CD4-positive, alpha-beta T cell (primary cell): ENCODE measurements around the gene PAX2. TPM values are rescaled to one million over a fixed set of nuclear protein-coding genes. Genes with fewer than 3 reads are reported as not detected.

Experiments
- ATAC-seq: fragments of 200-7000 bp; cut with Tn5 transposase; one replicate; pipeline ENCODE4 v1.10.0; 2022; ENCODE audit warnings: mild to moderate bottlenecking; ENCODE audit not compliant: poor library complexity
- CTCF ChIA-PET: fragments of 350-600 bp; sonication (Branson Sonifier 250); formaldehyde crosslinking; loops from one replicate; lab custom pipeline; 2021; ENCODE audit warnings: antibody characterized with exemption, inconsistent platforms; lab: Charles Lee
- POLR2A ChIA-PET: fragments of 350-600 bp; sonication (Branson Sonifier 250); formaldehyde crosslinking; loops from one replicate; lab custom pipeline; 2021; ENCODE audit warnings: antibody characterized with exemption, inconsistent platforms; lab: Charles Lee
- DNase-seq, 14 experiments: peaks; one replicate each; pipeline ENCODE4 v3.0.0-alpha.2; 2013 to 2020; ENCODE audit warnings: mixed read lengths in 2 of 14
- H3K27ac ChIP-seq, 2 donors: one replicate each; pipeline versions ENCODE4 v1.5.1 to v1.7.0; 2013; ENCODE audit warnings: low read length in 2 of 2, low read depth in 1 of 2, mild to moderate bottlenecking in 1 of 2
- H3K27me3 ChIP-seq, 2 experiments: 1 replicate in 1 of 2; 2 replicates in 1 of 2; pipeline versions ENCODE4 v1.6.1 to v1.7.0; 2013; ENCODE audit warnings: low read length in 2 of 2, control low read depth in 1 of 2, mild to moderate bottlenecking in 1 of 2, moderate library complexity in 1 of 2; ENCODE audit not compliant: insufficient read depth in 2 of 2, control insufficient read depth in 1 of 2
- H3K36me3 ChIP-seq: one replicate; pipeline ENCODE4 v1.6.1; 2013; ENCODE audit warnings: low read length, control low read depth; ENCODE audit not compliant: insufficient read depth
- H3K4me1 ChIP-seq: one replicate; pipeline ENCODE4 v1.6.1; 2013; ENCODE audit warnings: low read length, control low read depth; ENCODE audit not compliant: insufficient read depth
- H3K4me3 ChIP-seq: one replicate; pipeline ENCODE4 v1.5.1; 2013; ENCODE audit warnings: mild to moderate bottlenecking, low read length, moderate library complexity
- H3K9me3 ChIP-seq, 2 experiments: 1 replicate in 1 of 2; 2 replicates in 1 of 2; pipeline versions ENCODE4 v1.6.1 to v1.7.0; 2013; ENCODE audit warnings: low read length in 2 of 2, mild to moderate bottlenecking in 2 of 2, control low read depth in 1 of 2, moderate library complexity in 1 of 2; ENCODE audit not compliant: control insufficient read depth in 1 of 2, insufficient read depth in 1 of 2
- H3K27ac Mint-ChIP-seq: one replicate; pipeline ENCODE4 v1.8.0; 2020; ENCODE audit warnings: mixed read lengths
- H3K27me3 Mint-ChIP-seq: one replicate; pipeline ENCODE4 v1.8.0; 2021; ENCODE audit warnings: mixed read lengths
- H3K36me3 Mint-ChIP-seq: one replicate; pipeline ENCODE4 v1.8.0; 2021; ENCODE audit warnings: low read depth, mixed read lengths
- H3K4me1 Mint-ChIP-seq: one replicate; pipeline ENCODE4 v1.8.0; 2021; ENCODE audit warnings: low read depth, mixed read lengths
- H3K4me3 Mint-ChIP-seq: one replicate; pipeline ENCODE4 v1.8.0; 2020; ENCODE audit warnings: mild to moderate bottlenecking, mixed read lengths
- H3K9me3 Mint-ChIP-seq: one replicate; pipeline ENCODE4 v1.8.0; 2020; ENCODE audit warnings: mixed read lengths
- CTCF ChIP-seq: fragments of 200-600 bp; IDR thresholded peaks from one replicate; pipeline ENCODE4 v1.8.0; 2022; ENCODE audit warnings: antibody characterized with exemption, mild to moderate bottlenecking
- intact Hi-C, 2 experiments: fragments of 100-400 bp; cut with DNase I in 1 of 2; cut with micrococcal nuclease in 1 of 2; formaldehyde crosslinking; loops; one replicate each; pipeline versions ENCODE4 v1.15.1 to v1.9.0; 2023 to 2025; cut with DNase I, micrococcal nuclease
- total RNA-seq, 174 experiments: library from RNA in 2 of 174; stranded (reverse) in 2 of 174; gene quantifications; one replicate each; pipeline ENCODE4 v1.2.3 and lab custom pipeline; 2021 to 2026

The PAX2 gene
- total RNA-seq, 2 experiments from 2014 or later = not detected

- POLR2A ChIA-PET = no interaction called here
- no peak for ATAC-seq
Measured at GRCh38 chr10:100786591-100786990, 41.2 kb downstream of the PAX2 start.

DNA sequence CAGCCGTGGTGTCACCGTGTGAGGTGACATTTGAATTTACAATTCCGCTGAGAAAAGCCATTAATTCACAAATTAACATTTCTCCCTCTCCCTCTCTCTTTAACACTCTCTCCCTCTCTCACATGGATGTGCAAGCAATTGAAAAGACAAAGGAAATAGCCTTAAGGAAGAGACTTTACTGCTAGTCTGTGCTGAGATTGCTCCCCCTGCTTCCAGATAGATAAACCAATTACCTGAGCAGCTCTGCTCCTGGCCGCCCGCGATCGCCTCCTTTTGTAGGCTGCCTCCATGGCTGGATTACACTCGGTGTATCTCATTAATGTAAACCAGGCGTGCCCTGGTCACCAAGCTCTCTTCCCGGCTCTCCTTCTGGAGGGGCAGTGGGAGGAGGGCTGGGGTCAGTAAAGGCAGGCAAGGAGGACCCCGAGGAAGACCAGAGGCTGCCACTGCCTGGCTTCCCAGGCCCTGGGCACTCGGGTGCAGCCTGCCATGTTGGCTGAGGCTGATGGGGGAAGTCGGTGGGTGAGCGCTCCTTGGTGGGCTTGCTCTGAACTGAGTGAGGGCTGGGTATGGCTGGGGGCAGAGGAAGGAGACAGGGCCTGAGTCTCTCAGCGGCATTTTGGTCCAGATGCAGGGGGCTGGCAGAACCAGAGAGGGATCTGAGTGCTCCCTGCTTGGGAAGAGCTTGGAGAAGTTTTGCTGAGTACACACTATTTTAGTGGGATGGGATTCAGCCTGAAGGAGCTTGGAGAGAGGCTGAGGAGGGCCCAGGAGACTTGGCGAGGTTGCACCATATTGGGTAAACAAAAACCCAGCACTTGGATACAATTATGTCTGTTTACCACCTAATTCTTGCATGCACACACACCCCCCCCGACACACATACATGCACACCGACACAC is 42.9 kb downstream of the PAX2 start:
- ATAC-seq = no peak
- TF ChIP-seq CTCF = no peak
- CTCF ChIA-PET = no interaction called here

More at GRCh38 chr10:100786591-100786990, 41.2 kb downstream of the PAX2 start:
- H3K27ac ChIP-seq = no peak overlapping the region
- H3K27me3 Mint-ChIP-seq = peaks cover 51% of the 10 kb centered on the region
- H3K9me3 Mint-ChIP-seq = no peaks in the 10 kb centered on the region
- H3K4me3 Mint-ChIP-seq = no peak overlapping the region
- H3K36me3 ChIP-seq = no peaks in the 10 kb centered on the region
- no peaks in the 10 kb centered on the region for H3K4me1 ChIP-seq
- no peak overlapping the region for H3K27ac Mint-ChIP-seq
- H3K27me3 ChIP-seq = peaks cover 4 to 8% of the 10 kb centered on the region in 2 experiments
- peaks cover 0 to 6% of the 10 kb centered on the region in 2 experiments for H3K9me3 ChIP-seq
- no peaks in the 10 kb centered on the region for H3K36me3 Mint-ChIP-seq
- TF ChIP-seq CTCF = no peak
- CTCF ChIA-PET = no interaction called here
- intact Hi-C loops = no loop called here
- no peak overlapping the region for H3K4me3 ChIP-seq
- no peaks in the 10 kb centered on the region for H3K4me1 Mint-ChIP-seq
- DNase-seq = no peak

GRCh38 chr10:100790761-100791208 is 45.4 kb downstream of the PAX2 start:
- Histone ChIP-seq H3K27me3 (peaks cover 6 to 10% of the 10 kb centered on the region in 2 experiments), H3K4me1 (no peaks in the 10 kb centered on the region), H3K4me3 (no peak overlapping the region), H3K9me3 (peaks cover 0 to 6% of the 10 kb centered on the region in 2 experiments), H3K36me3 (no peaks in the 10 kb centered on the region), H3K27ac (no peak overlapping the region)
- TF ChIP-seq CTCF = no peak
- Mint-ChIP-seq H3K27ac (no peak overlapping the region), H3K9me3 (no peaks in the 10 kb centered on the region), H3K36me3 (no peaks in the 10 kb centered on the region), H3K4me3 (no peak overlapping the region), H3K27me3 (peaks cover 68% of the 10 kb centered on the region), H3K4me1 (no peaks in the 10 kb centered on the region)
- ChIA-PET CTCF (no interaction called here), POLR2A (no interaction called here)
- ATAC-seq (no peak), DNase-seq (no peak)
- intact Hi-C loops = no loop called here

More for the DNA sequence above, 42.9 kb downstream of the PAX2 start:
- POLR2A ChIA-PET = no interaction called here
- Histone ChIP-seq H3K9me3 (peaks cover 0 to 6% of the 10 kb centered on the region in 2 experiments), H3K36me3 (no peaks in the 10 kb centered on the region), H3K4me3 (no peak overlapping the region), H3K4me1 (no peaks in the 10 kb centered on the region), H3K27me3 (peaks cover 4 to 8% of the 10 kb centered on the region in 2 experiments), H3K27ac (no peak overlapping the region)
- H3K4me1 Mint-ChIP-seq = no peaks in the 10 kb centered on the region
- H3K27ac Mint-ChIP-seq = no peak overlapping the region
- peaks cover 65% of the 10 kb centered on the region for H3K27me3 Mint-ChIP-seq
- H3K9me3 Mint-ChIP-seq = no peaks in the 10 kb centered on the region
- intact Hi-C loops = no loop called here
- H3K36me3 Mint-ChIP-seq = no peaks in the 10 kb centered on the region
- no peak overlapping the region for H3K4me3 Mint-ChIP-seq
- no peak for DNase-seq
